Daoy (cell line): Measurements from ENCODE around the gene DCAF12L1. TPM values are rescaled to one million over a fixed set of nuclear protein-coding genes. Genes with fewer than 3 reads are reported as not detected.

ENCODE experiments used
- DNase-seq: peaks from one replicate; pipeline ENCODE4 v3.0.0-alpha.2; 2015; ENCODE audit warnings: low read depth
- total RNA-seq: library from RNA; depleted of rRNA; stranded (reverse); fragments of >200 nt; shearing (Covaris generic); gene quantifications from 2 replicates; pipeline ENCODE4 v1.2.3, GENCODE V29; 2014; rRNA removed

Gene DCAF12L1
- total RNA-seq = not detected in 2 replicates

GRCh38 chrX:126552313-126553022, at the start of gene DCAF12L1:
DCAF12L1 (minus strand) TSS chrX:126552814; CDS start chrX:126552608, 206 bp downstream.
- DNase-seq = no peak

DNA sequence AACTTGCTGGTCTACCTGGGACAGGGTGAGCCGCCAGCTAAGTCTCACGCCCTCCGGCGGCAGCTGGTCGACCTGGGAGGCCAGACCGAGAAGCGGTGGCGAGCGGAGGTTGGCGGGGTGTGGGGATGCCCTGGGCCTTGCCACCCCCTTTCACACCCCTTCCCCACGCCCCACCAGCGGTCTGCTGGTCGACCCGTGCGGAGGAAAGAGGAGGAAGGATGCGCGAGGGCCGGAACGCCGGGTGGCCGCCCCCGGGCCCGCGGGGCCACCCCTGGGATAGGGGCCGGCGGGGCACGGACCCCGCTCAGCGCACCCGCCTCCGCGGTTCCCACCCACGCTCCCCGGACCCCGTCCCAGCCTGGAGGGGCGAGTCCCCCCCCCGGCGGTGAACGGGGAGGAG, 28.3 kb upstream of the DCAF12L1 start:
- no peak for DNase-seq

GRCh38 chrX:126575911-126576310, 23.3 kb upstream of the DCAF12L1 start:
- DNase-seq = no peak

- DNase-seq = no peak
Observed at GRCh38 chrX:126557151-126557550, 4.5 kb upstream of the DCAF12L1 start.

- no peak for DNase-seq
Observed at GRCh38 chrX:126551725-126552312, 795 bp downstream of the DCAF12L1 start.

GRCh38 chrX:126551306-126551705, 1.3 kb downstream of the DCAF12L1 start:
- no peak for DNase-seq

DNA sequence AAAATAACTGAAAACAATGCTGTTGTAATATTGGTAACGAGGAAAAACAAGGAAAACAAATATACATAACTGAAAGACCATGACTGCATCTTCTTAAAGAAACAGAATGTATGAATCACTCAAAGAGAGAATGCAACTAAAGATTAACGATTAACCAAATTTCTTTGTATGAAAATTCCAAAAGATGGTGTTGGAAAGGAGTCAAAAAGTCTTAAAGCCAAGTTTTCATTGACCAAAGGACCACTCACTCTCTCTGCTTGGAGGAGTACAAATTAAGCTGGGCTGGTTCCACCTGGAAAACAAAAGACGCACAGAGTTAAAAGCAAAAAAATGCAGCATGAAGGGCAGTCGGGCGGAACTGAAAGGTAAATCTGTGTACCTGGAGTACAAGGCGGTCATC, 1.8 kb downstream of the DCAF12L1 start:
- no peak for DNase-seq

- DNase-seq = no peak
Observed at GRCh38 chrX:126509923-126510322, 42.7 kb downstream of the DCAF12L1 start.
